Tibial nerve (tissue), 4 donors: ENCODE measurements around the gene DCAF15.

Experiments
- EP300 ChIP-seq, 2 donors: sonication (generic); formaldehyde crosslinking; IDR thresholded peaks; one replicate each; pipeline ENCODE4 v1.6.1; 2017; ENCODE audit warnings: antibody characterized with exemption in 2 of 2, mild to moderate bottlenecking in 1 of 2
- TF ChIP-seq, protein P1 (sequence below), 5 experiments: fragments of 200-600 bp in 3 of 5; fragments of 450-650 bp in 2 of 5; sonication (generic) in 3 of 5; IDR thresholded peaks; one replicate each; pipeline ENCODE4 v1.5.1; 2016 to 2019; ENCODE audit warnings: antibody characterized with exemption in 5 of 5, mild to moderate bottlenecking in 3 of 5, moderate library complexity in 2 of 5

DNA sequence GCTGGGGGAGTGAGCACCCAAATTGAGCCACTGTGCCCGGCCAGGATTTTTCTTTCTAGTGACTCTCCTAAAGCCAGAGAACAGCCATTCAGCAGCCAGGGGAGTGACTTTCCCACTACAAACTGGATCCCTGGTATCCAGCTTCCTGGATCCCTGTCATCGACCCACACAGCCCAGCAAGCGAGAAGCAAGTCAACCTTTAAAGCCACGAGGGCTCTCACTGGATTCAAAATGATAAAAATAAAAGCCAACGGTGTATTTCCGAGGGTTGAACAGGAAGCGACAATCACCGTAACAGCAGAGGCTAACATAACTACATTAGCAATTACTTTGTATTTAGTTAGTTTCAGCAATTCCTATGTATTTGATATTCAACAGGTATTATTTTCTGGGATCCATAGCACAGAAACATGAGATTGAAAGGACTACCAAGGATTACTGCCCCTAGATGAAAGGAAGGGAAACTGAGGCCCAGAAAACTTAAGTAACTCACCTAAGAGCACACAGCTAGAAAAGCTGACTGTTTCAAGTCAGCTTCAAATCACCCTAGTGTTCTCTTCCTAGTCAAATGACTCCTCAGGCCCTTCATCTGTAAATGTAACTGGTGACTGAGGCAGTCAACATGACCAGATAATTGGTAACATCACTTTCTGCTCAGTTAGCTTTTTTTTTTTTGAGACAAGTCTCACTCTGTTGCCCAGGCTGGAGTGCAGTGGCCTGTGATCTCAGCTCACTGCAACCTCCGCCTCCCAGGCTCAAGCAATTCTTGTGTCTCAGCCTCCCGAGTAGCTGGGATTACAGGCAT, 51.1 kb downstream of the DCAF15 start:
- no peak for TF ChIP-seq EP300 (IDR thresholded peaks at IDR 0.05)
- TF ChIP-seq, protein P1, sequence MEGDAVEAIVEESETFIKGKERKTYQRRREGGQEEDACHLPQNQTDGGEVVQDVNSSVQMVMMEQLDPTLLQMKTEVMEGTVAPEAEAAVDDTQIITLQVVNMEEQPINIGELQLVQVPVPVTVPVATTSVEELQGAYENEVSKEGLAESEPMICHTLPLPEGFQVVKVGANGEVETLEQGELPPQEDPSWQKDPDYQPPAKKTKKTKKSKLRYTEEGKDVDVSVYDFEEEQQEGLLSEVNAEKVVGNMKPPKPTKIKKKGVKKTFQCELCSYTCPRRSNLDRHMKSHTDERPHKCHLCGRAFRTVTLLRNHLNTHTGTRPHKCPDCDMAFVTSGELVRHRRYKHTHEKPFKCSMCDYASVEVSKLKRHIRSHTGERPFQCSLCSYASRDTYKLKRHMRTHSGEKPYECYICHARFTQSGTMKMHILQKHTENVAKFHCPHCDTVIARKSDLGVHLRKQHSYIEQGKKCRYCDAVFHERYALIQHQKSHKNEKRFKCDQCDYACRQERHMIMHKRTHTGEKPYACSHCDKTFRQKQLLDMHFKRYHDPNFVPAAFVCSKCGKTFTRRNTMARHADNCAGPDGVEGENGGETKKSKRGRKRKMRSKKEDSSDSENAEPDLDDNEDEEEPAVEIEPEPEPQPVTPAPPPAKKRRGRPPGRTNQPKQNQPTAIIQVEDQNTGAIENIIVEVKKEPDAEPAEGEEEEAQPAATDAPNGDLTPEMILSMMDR (IDR thresholded peaks at IDR 0.05): no peak
